ENCODE results near the gene ABCF3.

Gene ABCF3

GRCh38 chr3:184176377-184177330, 9.3 kb upstream of the ABCF3 start:
- peaks cover 12% of the 10 kb centered on the region for H3K4me1 ChIP-seq (ENCODE audit: control insufficient read depth, insufficient read depth, low read length)
- H3K9me3 ChIP-seq (ENCODE audit: control insufficient read depth, insufficient read depth, low read depth, low read length), result no peaks in the 10 kb centered on the region
- H3K27me3 ChIP-seq (ENCODE audit: control insufficient read depth, insufficient read depth, low read length), result no peaks in the 10 kb centered on the region
- H3K27ac ChIP-seq (ENCODE audit: low read depth, low read length), result peak overlapping the region; percentile 95
- peak overlapping the region; percentile 98 for H3K9ac ChIP-seq (ENCODE audit: low read length)
- H3K4me3 ChIP-seq (ENCODE audit: low read depth, low read length), result peak overlapping the region; percentile 96
- H3K36me3 ChIP-seq (ENCODE audit: control insufficient read depth, insufficient read depth, low read length), result peaks cover 63% of the 10 kb centered on the region

- peak overlapping the region; percentile 96 for H3K4me3 ChIP-seq (ENCODE audit: low read depth, low read length)
- H3K9me3 ChIP-seq (ENCODE audit: control insufficient read depth, insufficient read depth, low read depth, low read length), result no peaks in the 10 kb centered on the region
- H3K4me1 ChIP-seq (ENCODE audit: control insufficient read depth, insufficient read depth, low read length), result peaks cover 12% of the 10 kb centered on the region
- peaks cover 63% of the 10 kb centered on the region for H3K36me3 ChIP-seq (ENCODE audit: control insufficient read depth, insufficient read depth, low read length)
- peak overlapping the region; percentile 98 for H3K9ac ChIP-seq (ENCODE audit: low read length)
- H3K27ac ChIP-seq (ENCODE audit: low read depth, low read length), result peak overlapping the region; percentile 95
- H3K27me3 ChIP-seq (ENCODE audit: control insufficient read depth, insufficient read depth, low read length), result no peaks in the 10 kb centered on the region
Measured at GRCh38 chr3:184177331-184177731, 8.7 kb upstream of the ABCF3 start.

GRCh38 chr3:184177767-184178306, 8.2 kb upstream of the ABCF3 start:
- H3K4me1 ChIP-seq (ENCODE audit: control insufficient read depth, insufficient read depth, low read length), result peaks cover 12% of the 10 kb centered on the region
- no peaks in the 10 kb centered on the region for H3K9me3 ChIP-seq (ENCODE audit: control insufficient read depth, insufficient read depth, low read depth, low read length)
- peak overlapping the region; percentile 98 for H3K9ac ChIP-seq (ENCODE audit: low read length)
- peak overlapping the region; percentile 95; the same call in 1 of the 2 replicates for H3K27ac ChIP-seq (ENCODE audit: low read depth, low read length)
- H3K27me3 ChIP-seq (ENCODE audit: control insufficient read depth, insufficient read depth, low read length), result no peaks in the 10 kb centered on the region
- H3K36me3 ChIP-seq (ENCODE audit: control insufficient read depth, insufficient read depth, low read length), result peaks cover 63% of the 10 kb centered on the region
- peak overlapping the region; percentile 96; the same call in 1 of the 2 replicates for H3K4me3 ChIP-seq (ENCODE audit: low read depth, low read length)

- Histone ChIP-seq H3K4me3 (ENCODE audit: low read depth, low read length) (no peak overlapping the region), H3K27ac (ENCODE audit: low read depth, low read length) (no peak overlapping the region), H3K4me1 (ENCODE audit: control insufficient read depth, insufficient read depth, low read length) (peaks cover 12% of the 10 kb centered on the region), H3K36me3 (ENCODE audit: control insufficient read depth, insufficient read depth, low read length) (peaks cover 67% of the 10 kb centered on the region), H3K27me3 (ENCODE audit: control insufficient read depth, insufficient read depth, low read length) (no peaks in the 10 kb centered on the region), H3K9ac (ENCODE audit: low read length) (no peak overlapping the region), H3K9me3 (ENCODE audit: control insufficient read depth, insufficient read depth, low read depth, low read length) (no peaks in the 10 kb centered on the region)
Measured at GRCh38 chr3:184178521-184179138, 7.4 kb upstream of the ABCF3 start.

GRCh38 chr3:184180165-184180564, 5.8 kb upstream of the ABCF3 start:
- Histone ChIP-seq H3K9me3 (ENCODE audit: control insufficient read depth, insufficient read depth, low read depth, low read length) (no peaks in the 10 kb centered on the region), H3K36me3 (ENCODE audit: control insufficient read depth, insufficient read depth, low read length) (peaks cover 78% of the 10 kb centered on the region), H3K27ac (ENCODE audit: low read depth, low read length) (no peak overlapping the region), H3K9ac (ENCODE audit: low read length) (no peak overlapping the region), H3K27me3 (ENCODE audit: control insufficient read depth, insufficient read depth, low read length) (no peaks in the 10 kb centered on the region), H3K4me1 (ENCODE audit: control insufficient read depth, insufficient read depth, low read length) (peaks cover 22% of the 10 kb centered on the region), H3K4me3 (ENCODE audit: low read depth, low read length) (no peak overlapping the region)

GRCh38 chr3:184181596-184181995, 4.4 kb upstream of the ABCF3 start:
- Histone ChIP-seq H3K9ac (ENCODE audit: low read length) (no peak overlapping the region), H3K36me3 (ENCODE audit: control insufficient read depth, insufficient read depth, low read length) (peaks cover 78% of the 10 kb centered on the region), H3K4me3 (ENCODE audit: low read depth, low read length) (no peak overlapping the region), H3K27ac (ENCODE audit: low read depth, low read length) (no peak overlapping the region), H3K9me3 (ENCODE audit: control insufficient read depth, insufficient read depth, low read depth, low read length) (no peaks in the 10 kb centered on the region), H3K4me1 (ENCODE audit: control insufficient read depth, insufficient read depth, low read length) (peaks cover 23% of the 10 kb centered on the region), H3K27me3 (ENCODE audit: control insufficient read depth, insufficient read depth, low read length) (no peaks in the 10 kb centered on the region)

GRCh38 chr3:184183679-184184078, 2.3 kb upstream of the ABCF3 start:
- Histone ChIP-seq H3K4me1 (ENCODE audit: control insufficient read depth, insufficient read depth, low read length) (peaks cover 19% of the 10 kb centered on the region), H3K27ac (ENCODE audit: low read depth, low read length) (no peak overlapping the region; the same call in 1 of the 2 replicates), H3K4me3 (ENCODE audit: low read depth, low read length) (no peak overlapping the region), H3K27me3 (ENCODE audit: control insufficient read depth, insufficient read depth, low read length) (no peaks in the 10 kb centered on the region), H3K9me3 (ENCODE audit: control insufficient read depth, insufficient read depth, low read depth, low read length) (no peaks in the 10 kb centered on the region), H3K36me3 (ENCODE audit: control insufficient read depth, insufficient read depth, low read length) (peaks cover 73% of the 10 kb centered on the region), H3K9ac (ENCODE audit: low read length) (no peak overlapping the region)

GRCh38 chr3:184184546-184185230, 1.3 kb upstream of the ABCF3 start:
- Histone ChIP-seq H3K36me3 (ENCODE audit: control insufficient read depth, insufficient read depth, low read length) (peaks cover 73% of the 10 kb centered on the region), H3K9me3 (ENCODE audit: control insufficient read depth, insufficient read depth, low read depth, low read length) (no peaks in the 10 kb centered on the region), H3K27me3 (ENCODE audit: control insufficient read depth, insufficient read depth, low read length) (no peaks in the 10 kb centered on the region), H3K4me3 (ENCODE audit: low read depth, low read length) (peak overlapping the region; percentile 95), H3K9ac (ENCODE audit: low read length) (peak overlapping the region; percentile 72), H3K27ac (ENCODE audit: low read depth, low read length) (peak overlapping the region; percentile 89), H3K4me1 (ENCODE audit: control insufficient read depth, insufficient read depth, low read length) (peaks cover 19% of the 10 kb centered on the region)

GRCh38 chr3:184185461-184186183, 377 bp upstream of the ABCF3 start:
- peaks cover 19% of the 10 kb centered on the region for H3K4me1 ChIP-seq (ENCODE audit: control insufficient read depth, insufficient read depth, low read length)
- no peaks in the 10 kb centered on the region for H3K27me3 ChIP-seq (ENCODE audit: control insufficient read depth, insufficient read depth, low read length)
- peaks cover 73% of the 10 kb centered on the region for H3K36me3 ChIP-seq (ENCODE audit: control insufficient read depth, insufficient read depth, low read length)
- peak overlapping the region; percentile 89 for H3K27ac ChIP-seq (ENCODE audit: low read depth, low read length)
- H3K9me3 ChIP-seq (ENCODE audit: control insufficient read depth, insufficient read depth, low read depth, low read length), result no peaks in the 10 kb centered on the region
- peak overlapping the region; percentile 95 for H3K4me3 ChIP-seq (ENCODE audit: low read depth, low read length)
- H3K9ac ChIP-seq (ENCODE audit: low read length), result peak overlapping the region; percentile 91

GRCh38 chr3:184186902-184187207, 856 bp downstream of the ABCF3 start:
- Histone ChIP-seq H3K9ac (ENCODE audit: low read length) (peak overlapping the region; percentile 91), H3K27ac (ENCODE audit: low read depth, low read length) (no peak overlapping the region), H3K9me3 (ENCODE audit: control insufficient read depth, insufficient read depth, low read depth, low read length) (no peaks in the 10 kb centered on the region), H3K4me3 (ENCODE audit: low read depth, low read length) (peak overlapping the region; percentile 95), H3K27me3 (ENCODE audit: control insufficient read depth, insufficient read depth, low read length) (no peaks in the 10 kb centered on the region), H3K36me3 (ENCODE audit: control insufficient read depth, insufficient read depth, low read length) (peaks cover 73% of the 10 kb centered on the region), H3K4me1 (ENCODE audit: control insufficient read depth, insufficient read depth, low read length) (peaks cover 19% of the 10 kb centered on the region)

Data from HUES6 (cell line).